ENCODE data around the gene CLEC18A.

Gene CLEC18A

DNA sequence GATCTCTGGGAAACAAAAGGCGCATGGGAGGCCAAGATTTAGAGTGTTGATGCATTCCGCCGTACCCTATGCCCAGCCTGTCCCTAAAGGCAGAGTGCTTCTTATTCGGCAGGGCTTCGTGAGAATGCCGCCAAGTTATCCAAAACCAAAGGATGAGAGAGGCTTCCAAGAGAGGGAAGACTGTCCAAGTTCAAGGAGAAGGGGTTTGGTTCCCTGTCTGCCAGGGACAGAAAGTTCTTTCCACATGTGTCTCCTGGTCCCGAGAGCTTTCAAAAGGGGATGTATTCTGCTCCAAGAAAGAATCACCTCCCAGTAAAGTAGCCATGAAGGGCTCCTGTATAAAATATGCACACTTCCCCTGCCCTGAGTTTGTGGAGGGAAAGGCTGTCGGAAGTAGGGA lies 42.1 kb upstream of the CLEC18A start:
- Histone ChIP-seq H3K36me3 (ENCODE audit: control insufficient read depth, insufficient read depth, low read length) (no peaks in the 10 kb centered on the region), H3K4me1 (no peaks in the 10 kb centered on the region), H3K79me2 (no peaks in the 10 kb centered on the region), H3K27me3 (ENCODE audit: control insufficient read depth, insufficient read depth, low read length) (no peaks in the 10 kb centered on the region), H3K4me3 (ENCODE audit: low read depth, low read length) (no peak overlapping the region), H3K27ac (no peak overlapping the region), H3K4me2 (ENCODE audit: low read length) (no peak overlapping the region), H3K9me3 (ENCODE audit: control insufficient read depth, low read length) (no peaks in the 10 kb centered on the region), H2AFZ (no peak overlapping the region), H3K9ac (no peak overlapping the region)
- TF ChIP-seq, protein P1, sequence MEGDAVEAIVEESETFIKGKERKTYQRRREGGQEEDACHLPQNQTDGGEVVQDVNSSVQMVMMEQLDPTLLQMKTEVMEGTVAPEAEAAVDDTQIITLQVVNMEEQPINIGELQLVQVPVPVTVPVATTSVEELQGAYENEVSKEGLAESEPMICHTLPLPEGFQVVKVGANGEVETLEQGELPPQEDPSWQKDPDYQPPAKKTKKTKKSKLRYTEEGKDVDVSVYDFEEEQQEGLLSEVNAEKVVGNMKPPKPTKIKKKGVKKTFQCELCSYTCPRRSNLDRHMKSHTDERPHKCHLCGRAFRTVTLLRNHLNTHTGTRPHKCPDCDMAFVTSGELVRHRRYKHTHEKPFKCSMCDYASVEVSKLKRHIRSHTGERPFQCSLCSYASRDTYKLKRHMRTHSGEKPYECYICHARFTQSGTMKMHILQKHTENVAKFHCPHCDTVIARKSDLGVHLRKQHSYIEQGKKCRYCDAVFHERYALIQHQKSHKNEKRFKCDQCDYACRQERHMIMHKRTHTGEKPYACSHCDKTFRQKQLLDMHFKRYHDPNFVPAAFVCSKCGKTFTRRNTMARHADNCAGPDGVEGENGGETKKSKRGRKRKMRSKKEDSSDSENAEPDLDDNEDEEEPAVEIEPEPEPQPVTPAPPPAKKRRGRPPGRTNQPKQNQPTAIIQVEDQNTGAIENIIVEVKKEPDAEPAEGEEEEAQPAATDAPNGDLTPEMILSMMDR (IDR thresholded peaks at IDR 0.05) = no peak

DNA sequence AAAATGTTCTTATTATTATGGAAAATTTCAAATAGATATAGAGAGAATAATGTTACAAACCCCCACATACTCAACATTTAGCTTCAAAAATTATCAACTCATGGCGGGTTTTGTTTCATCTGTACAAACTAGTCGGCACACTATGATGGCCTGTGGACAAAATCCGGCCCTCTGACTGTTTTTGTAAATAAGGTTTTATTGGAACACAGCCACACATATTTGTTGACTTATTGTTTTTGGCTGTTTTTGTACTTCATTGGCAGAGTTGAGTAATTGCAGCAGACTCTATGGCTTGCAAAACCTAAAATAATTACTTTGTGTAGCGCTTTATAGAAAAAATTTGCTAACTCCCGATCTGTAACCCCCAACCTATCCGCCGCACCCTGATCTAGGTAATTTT lies 41.4 kb upstream of the CLEC18A start:
- H3K27ac ChIP-seq = no peak overlapping the region
- H2AFZ ChIP-seq = no peak overlapping the region
- H3K36me3 ChIP-seq (ENCODE audit: control insufficient read depth, insufficient read depth, low read length) = no peaks in the 10 kb centered on the region
- TF ChIP-seq, protein P1 (IDR thresholded peaks at IDR 0.05) = no peak
- H3K9ac ChIP-seq = no peak overlapping the region
- no peak overlapping the region for H3K4me3 ChIP-seq (ENCODE audit: low read depth, low read length)
- H3K9me3 ChIP-seq (ENCODE audit: control insufficient read depth, low read length) = no peaks in the 10 kb centered on the region
- H3K27me3 ChIP-seq (ENCODE audit: control insufficient read depth, insufficient read depth, low read length) = no peaks in the 10 kb centered on the region
- H3K4me2 ChIP-seq (ENCODE audit: low read length) = no peak overlapping the region
- H3K4me1 ChIP-seq = no peaks in the 10 kb centered on the region
- H3K79me2 ChIP-seq = no peaks in the 10 kb centered on the region

DNA sequence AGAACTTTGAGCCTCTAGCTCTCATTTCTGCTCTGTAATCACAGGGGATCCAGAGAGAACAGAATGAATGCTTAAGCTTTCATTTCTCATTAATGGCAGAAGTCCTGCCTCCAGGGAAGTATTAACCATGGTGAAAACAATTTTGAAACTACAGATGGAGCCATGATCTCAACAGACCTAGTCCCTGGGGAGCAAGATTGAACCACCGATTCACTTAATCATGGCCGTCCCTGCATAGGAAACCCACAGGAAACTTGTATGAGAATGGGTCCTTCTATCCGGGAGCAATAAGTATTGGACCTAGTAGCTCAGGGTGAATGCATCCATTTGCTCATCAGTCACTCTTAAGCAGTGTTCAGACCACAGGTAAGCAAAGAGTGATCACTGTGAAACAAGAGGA lies 40.2 kb upstream of the CLEC18A start:
- H3K36me3 ChIP-seq (ENCODE audit: control insufficient read depth, insufficient read depth, low read length) = no peaks in the 10 kb centered on the region
- TF ChIP-seq, protein P1 (IDR thresholded peaks at IDR 0.05) = no peak
- no peak overlapping the region for H3K4me3 ChIP-seq (ENCODE audit: low read depth, low read length)
- H3K9me3 ChIP-seq (ENCODE audit: control insufficient read depth, low read length) = no peaks in the 10 kb centered on the region
- no peaks in the 10 kb centered on the region for H3K4me1 ChIP-seq
- H3K4me2 ChIP-seq (ENCODE audit: low read length) = no peak overlapping the region
- no peak overlapping the region for H3K27ac ChIP-seq
- H3K27me3 ChIP-seq (ENCODE audit: control insufficient read depth, insufficient read depth, low read length) = no peaks in the 10 kb centered on the region
- H3K79me2 ChIP-seq = no peaks in the 10 kb centered on the region
- H2AFZ ChIP-seq = no peak overlapping the region
- H3K9ac ChIP-seq = no peak overlapping the region

DNA sequence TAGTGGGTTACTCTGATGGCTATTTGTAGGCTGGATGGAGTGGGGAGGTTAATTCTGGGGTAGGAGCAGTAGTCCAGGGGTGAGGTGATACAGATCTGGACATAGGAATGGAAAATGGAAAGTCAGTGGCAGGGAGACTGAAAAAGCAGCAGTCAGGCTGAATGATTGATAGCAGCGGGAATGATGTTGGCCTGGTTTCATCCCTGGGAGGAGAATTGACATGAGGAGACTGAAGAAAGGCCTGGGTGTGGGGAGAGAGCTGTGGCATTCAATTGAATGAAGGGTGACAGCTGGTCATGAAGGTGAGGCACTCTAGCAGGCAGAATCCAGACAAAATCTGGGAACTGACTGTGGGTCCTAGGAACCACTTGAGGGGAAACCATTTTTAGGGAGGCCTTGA lies 34.7 kb upstream of the CLEC18A start:
- H3K9ac ChIP-seq = no peak overlapping the region
- no peaks in the 10 kb centered on the region for H3K36me3 ChIP-seq (ENCODE audit: control insufficient read depth, insufficient read depth, low read length)
- no peaks in the 10 kb centered on the region for H3K79me2 ChIP-seq
- H2AFZ ChIP-seq = no peak overlapping the region
- H3K4me3 ChIP-seq (ENCODE audit: low read depth, low read length) = no peak overlapping the region
- H3K4me2 ChIP-seq (ENCODE audit: low read length) = no peak overlapping the region
- TF ChIP-seq, protein P1 (IDR thresholded peaks at IDR 0.05) = no peak
- no peaks in the 10 kb centered on the region for H3K27me3 ChIP-seq (ENCODE audit: control insufficient read depth, insufficient read depth, low read length)
- H3K4me1 ChIP-seq = no peaks in the 10 kb centered on the region
- H3K27ac ChIP-seq = no peak overlapping the region
- H3K9me3 ChIP-seq (ENCODE audit: control insufficient read depth, low read length) = no peaks in the 10 kb centered on the region

DNA sequence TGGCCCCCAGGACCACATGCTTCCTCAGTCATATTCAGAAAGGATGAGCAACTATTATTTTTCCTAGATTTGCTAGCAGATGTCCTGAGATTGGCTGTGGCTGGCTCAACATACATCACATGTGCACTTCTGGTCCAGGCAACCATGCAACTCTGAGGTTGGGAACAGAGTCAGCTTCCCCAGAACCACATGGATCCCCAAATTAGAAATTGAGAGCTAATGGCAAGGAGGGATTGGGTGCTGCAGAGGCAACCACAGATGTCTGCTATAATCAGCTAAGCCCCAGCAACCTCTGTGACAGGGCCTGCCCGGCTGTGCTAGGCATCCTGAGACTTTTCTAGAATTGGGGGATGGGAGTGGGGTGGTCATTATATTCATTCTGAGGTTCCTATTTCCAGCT lies 33.8 kb upstream of the CLEC18A start:
- Histone ChIP-seq H3K79me2 (no peaks in the 10 kb centered on the region), H3K27ac (no peak overlapping the region), H3K9ac (no peak overlapping the region), H3K36me3 (ENCODE audit: control insufficient read depth, insufficient read depth, low read length) (no peaks in the 10 kb centered on the region), H2AFZ (no peak overlapping the region), H3K4me1 (no peaks in the 10 kb centered on the region), H3K4me3 (ENCODE audit: low read depth, low read length) (no peak overlapping the region), H3K9me3 (ENCODE audit: control insufficient read depth, low read length) (no peaks in the 10 kb centered on the region), H3K27me3 (ENCODE audit: control insufficient read depth, insufficient read depth, low read length) (no peaks in the 10 kb centered on the region), H3K4me2 (ENCODE audit: low read length) (no peak overlapping the region)
- TF ChIP-seq, protein P1 (IDR thresholded peaks at IDR 0.05) = no peak
